Sigmoid colon (tissue), 4 donors: Measurements from ENCODE around the gene LDLRAD4.

ENCODE experiments used
- EP300 ChIP-seq, 4 donors: sonication (generic); formaldehyde crosslinking; IDR thresholded peaks; one replicate each; pipeline ENCODE4 v1.6.1; 2017; ENCODE audit warnings: antibody characterized with exemption in 4 of 4
- TF ChIP-seq, protein P1 (sequence below), 4 experiments: fragments of 450-650 bp in 3 of 4; fragments of 200-600 bp in 1 of 4; IDR thresholded peaks; one replicate each; pipeline ENCODE4 v1.5.1; 2016 to 2019; ENCODE audit warnings: antibody characterized with exemption in 4 of 4, mild to moderate bottlenecking in 3 of 4, moderate library complexity in 2 of 4

DNA sequence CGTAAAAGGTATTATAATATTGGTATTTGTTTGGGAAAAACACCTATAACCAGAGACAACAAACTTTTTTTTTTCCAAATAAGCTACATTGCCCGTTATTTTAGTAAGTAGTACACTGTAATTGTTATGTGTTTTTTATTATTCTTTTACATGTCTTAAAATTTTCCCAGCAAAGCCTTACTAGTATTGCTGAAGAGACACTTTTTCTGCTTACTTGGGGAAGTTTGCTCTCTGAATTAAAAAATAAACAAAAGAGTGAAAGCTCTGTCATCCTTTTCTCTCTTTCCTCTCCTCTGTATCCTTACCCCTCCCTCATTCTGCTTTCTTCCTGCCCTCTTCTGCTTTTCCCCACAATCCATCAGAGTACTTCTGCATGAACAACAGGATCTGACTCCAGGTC is 25.6 kb upstream of the LDLRAD4 start:
- TF ChIP-seq, protein P1, sequence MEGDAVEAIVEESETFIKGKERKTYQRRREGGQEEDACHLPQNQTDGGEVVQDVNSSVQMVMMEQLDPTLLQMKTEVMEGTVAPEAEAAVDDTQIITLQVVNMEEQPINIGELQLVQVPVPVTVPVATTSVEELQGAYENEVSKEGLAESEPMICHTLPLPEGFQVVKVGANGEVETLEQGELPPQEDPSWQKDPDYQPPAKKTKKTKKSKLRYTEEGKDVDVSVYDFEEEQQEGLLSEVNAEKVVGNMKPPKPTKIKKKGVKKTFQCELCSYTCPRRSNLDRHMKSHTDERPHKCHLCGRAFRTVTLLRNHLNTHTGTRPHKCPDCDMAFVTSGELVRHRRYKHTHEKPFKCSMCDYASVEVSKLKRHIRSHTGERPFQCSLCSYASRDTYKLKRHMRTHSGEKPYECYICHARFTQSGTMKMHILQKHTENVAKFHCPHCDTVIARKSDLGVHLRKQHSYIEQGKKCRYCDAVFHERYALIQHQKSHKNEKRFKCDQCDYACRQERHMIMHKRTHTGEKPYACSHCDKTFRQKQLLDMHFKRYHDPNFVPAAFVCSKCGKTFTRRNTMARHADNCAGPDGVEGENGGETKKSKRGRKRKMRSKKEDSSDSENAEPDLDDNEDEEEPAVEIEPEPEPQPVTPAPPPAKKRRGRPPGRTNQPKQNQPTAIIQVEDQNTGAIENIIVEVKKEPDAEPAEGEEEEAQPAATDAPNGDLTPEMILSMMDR (IDR thresholded peaks at IDR 0.05), result no peak
- no peak for TF ChIP-seq EP300 (IDR thresholded peaks at IDR 0.05)
